ENCODE data around the gene PTP4A1. TPM values are rescaled to one million over a fixed set of nuclear protein-coding genes. Genes with fewer than 3 reads are reported as not detected.
A peak's percentile ranks its signal among the peaks of the same experiment; 100 is the strongest.

Gene PTP4A1
- polyA plus RNA-seq, 2 of the 4 experiments (the other 2 are of a cell fraction): 166 to 220 TPM

GRCh38 chr6:63546697-63547096, 25.6 kb upstream of the PTP4A1 start:
- POLR2A ChIA-PET: interaction anchor here (0.6 kb wide), 1 partner anchor 33 kb away, joined by 5 read pairs; no protein-coding TSS in a partner anchor
- no peak for ATAC-seq

GRCh38 chr6:63549076-63549475, 23.2 kb upstream of the PTP4A1 start:
- CTCF ChIA-PET: no interaction called here

More at GRCh38 chr6:63546697-63547096, 25.6 kb upstream of the PTP4A1 start:
- peaks cover 10% of the 10 kb centered on the region; the same call in 2 of the 3 replicates for H3K4me1 ChIP-seq
- CTCF ChIA-PET: no interaction called here
- WGBS (ENCODE audit: missing lambda C conversion rate): 87% methylated on average over 1 of the region's 1 CpG
- no peaks in the 10 kb centered on the region for H3K9me3 ChIP-seq
- no peak overlapping the region for H3K4me2 ChIP-seq
- peak overlapping the region in 1 of 2 experiments; percentile 59; a peak in 1 of 6 replicates for H3K27ac ChIP-seq
- TF ChIP-seq NPAS2 (CRISPR knock-in tag; IDR thresholded peaks at IDR 0.05; ENCODE audit: borderline replicate concordance): no peak
- no peak for TF ChIP-seq HMGXB4 (CRISPR knock-in tag; IDR thresholded peaks at IDR 0.05; ENCODE audit: borderline replicate concordance)
- no peak for TF ChIP-seq ZSCAN20 (CRISPR knock-in tag; IDR thresholded peaks at IDR 0.05)
- no peak for TF ChIP-seq MYC (IDR thresholded peaks at IDR 0.05; ENCODE audit: borderline replicate concordance, low read length)
- TF ChIP-seq CHD2 (IDR thresholded peaks at IDR 0.05; ENCODE audit: low read length, partially characterized antibody): no peak
- H3K4me3 ChIP-seq: no peak overlapping the region
- DNase-seq (ENCODE audit: low read depth in 1 of 2, low spot score in 1 of 2): no peak
- no peak for FAIRE-seq

More at GRCh38 chr6:63549076-63549475, 23.2 kb upstream of the PTP4A1 start:
- POLR2A ChIA-PET: no interaction called here
- H3K9me3 ChIP-seq: no peaks in the 10 kb centered on the region
- no peak; a peak in 1 of 6 replicates for ATAC-seq
- no peak for DNase-seq (ENCODE audit: low read depth in 1 of 2, low spot score in 1 of 2)
- H3K27ac ChIP-seq: peak overlapping the region in 1 of 2 experiments; percentile 73; a peak in 3 of 6 replicates
- TF ChIP-seq NFE2L2 (conservative IDR thresholded peaks at IDR 0.05; ENCODE audit: low read length) (no peak), RARB (CRISPR knock-in tag; IDR thresholded peaks at IDR 0.05) (no peak), POLR2A (IDR thresholded peaks at IDR 0.05; ENCODE audit: low read length) (no peak), ZSCAN20 (CRISPR knock-in tag; IDR thresholded peaks at IDR 0.05) (no peak), CBX2 (IDR thresholded peaks at IDR 0.05; ENCODE audit: borderline replicate concordance, low read depth) (no peak), EP300 (IDR thresholded peaks at IDR 0.05) (no peak), CHD4 (IDR thresholded peaks at IDR 0.05; ENCODE audit: borderline replicate concordance) (no peak), USF2 (IDR thresholded peaks at IDR 0.05) (no peak), CEBPB (IDR thresholded peaks at IDR 0.05) (no peak), CBX8 (IDR thresholded peaks at IDR 0.05) (no peak), GATA3 (IDR thresholded peaks at IDR 0.05; ENCODE audit: borderline replicate concordance) (no peak), MYC (IDR thresholded peaks at IDR 0.05; ENCODE audit: borderline replicate concordance, low read length) (no peak), CTCF (IDR thresholded peaks at IDR 0.05) (no peak), ZNF302 (CRISPR knock-in tag; IDR thresholded peaks at IDR 0.05) (no peak), HES2 (IDR thresholded peaks at IDR 0.05) (no peak), FOSB (CRISPR knock-in tag; IDR thresholded peaks at IDR 0.05) (no peak), HMGXB4 (CRISPR knock-in tag; IDR thresholded peaks at IDR 0.05; ENCODE audit: borderline replicate concordance) (no peak), JUN (IDR thresholded peaks at IDR 0.05) (no peak), ZC3H11A (IDR thresholded peaks at IDR 0.05) (no peak)
- WGBS (ENCODE audit: missing lambda C conversion rate): 88% methylated on average over 5 of the region's 5 CpGs
- H3K4me1 ChIP-seq: peaks cover 3% of the 10 kb centered on the region; the same call in 2 of the 3 replicates
- H3K4me3 ChIP-seq: no peak overlapping the region
- FAIRE-seq: no peak
- H3K4me2 ChIP-seq: no peak overlapping the region

Data from A549 (cell line).